CD14-positive monocyte (primary cell): ENCODE data around the gene XPR1. TPM values are rescaled to one million over a fixed set of nuclear protein-coding genes. Genes with fewer than 3 reads are reported as not detected.
"Not testable (repeated sequence)": the region's sequence is repeated elsewhere in the genome, so short reads cannot be mapped to it uniquely, and the experiment has no call there.

Experiments used
- DNase-seq, 3 donors: peaks; one replicate each; pipeline ENCODE4 v3.0.0-alpha.2; 2011 to 2022
- H2AFZ ChIP-seq: 2 replicates; pipeline ENCODE4 v1.6.0; 2012; ENCODE audit warnings: mild to moderate bottlenecking, low read depth, low read length, inconsistent platforms; ENCODE audit not compliant: insufficient read depth, poor library complexity, severe bottlenecking
- H3K27ac ChIP-seq, 2 donors: 1 replicate in 1 of 2; 2 replicates in 1 of 2; pipeline ENCODE4 v1.5.1; 2012 to 2013; ENCODE audit warnings: low read length in 2 of 2, control low read depth in 1 of 2, inconsistent platforms in 1 of 2, low read depth in 1 of 2, mild to moderate bottlenecking in 1 of 2
- H3K27me3 ChIP-seq, 2 donors: one replicate each; pipeline versions ENCODE4 v1.6.0 to v1.6.1; 2011 to 2013; ENCODE audit warnings: low read length in 2 of 2; ENCODE audit not compliant: control insufficient read depth in 2 of 2, insufficient read depth in 2 of 2
- H3K36me3 ChIP-seq, 2 donors: replicated peaks in 1 of 2; 1 replicate in 1 of 2; 2 replicates in 1 of 2; pipeline versions ENCODE4 v1.5.1 to v1.6.1; 2012 to 2013; ENCODE audit warnings: low read length in 2 of 2, control low read depth in 1 of 2, inconsistent platforms in 1 of 2, mild to moderate bottlenecking in 1 of 2; ENCODE audit not compliant: insufficient read depth in 2 of 2, control insufficient read depth in 1 of 2
- H3K4me1 ChIP-seq, 2 donors: 1 replicate in 1 of 2; 2 replicates in 1 of 2; pipeline versions ENCODE4 v1.5.1 to v1.6.1; 2012 to 2013; ENCODE audit warnings: low read length in 2 of 2, control low read depth in 1 of 2, inconsistent platforms in 1 of 2, mild to moderate bottlenecking in 1 of 2, moderate library complexity in 1 of 2; ENCODE audit not compliant: insufficient read depth in 2 of 2, control insufficient read depth in 1 of 2
- H3K4me2 ChIP-seq: replicated peaks from 2 replicates; pipeline ENCODE3; 2012; ENCODE audit warnings: low read length, moderate library complexity, mild to moderate bottlenecking; ENCODE audit not compliant: poor library complexity, severe bottlenecking; ENCODE audit errors: extremely low read depth
- H3K4me3 ChIP-seq, 3 experiments: fragments of 200-600 bp in 1 of 3; sonication (generic) in 1 of 3; replicated peaks in 1 of 3; 1 replicate in 2 of 3; 2 replicates in 1 of 3; pipeline ENCODE4 v1.5.1; 2011 to 2013; ENCODE audit warnings: low read length in 3 of 3, mild to moderate bottlenecking in 3 of 3, control low read depth in 2 of 3, low read depth in 2 of 3, inconsistent platforms in 1 of 3, moderate library complexity in 1 of 3
- H3K79me2 ChIP-seq: 2 replicates; pipeline ENCODE4 v1.6.0; 2012; ENCODE audit warnings: mild to moderate bottlenecking, control low read depth, inconsistent platforms, low read length, moderate library complexity; ENCODE audit not compliant: insufficient read depth
- H3K9ac ChIP-seq: 2 replicates; pipeline ENCODE4 v1.6.0; 2017; ENCODE audit warnings: low read length, mild to moderate bottlenecking; ENCODE audit not compliant: insufficient read depth, poor library complexity, severe bottlenecking
- H3K9me3 ChIP-seq, 2 donors: replicated peaks in 1 of 2; 1 replicate in 1 of 2; 2 replicates in 1 of 2; pipeline versions ENCODE4 v1.5.1 to v1.6.1; 2012 to 2013; ENCODE audit warnings: low read length in 2 of 2, control low read depth in 1 of 2; ENCODE audit not compliant: control insufficient read depth in 1 of 2, insufficient read depth in 1 of 2
- H4K20me1 ChIP-seq: 2 replicates; pipeline ENCODE4 v1.6.0; 2012; ENCODE audit warnings: mild to moderate bottlenecking, low read length, control low read depth, moderate library complexity; ENCODE audit not compliant: insufficient read depth
- H3K27ac Mint-ChIP-seq, 7 donors: one replicate each; pipeline ENCODE4 v1.8.0; 2020; ENCODE audit warnings: mild to moderate bottlenecking in 7 of 7, mixed read lengths in 7 of 7, moderate library complexity in 6 of 7, inconsistent platforms in 2 of 7
- H3K27me3 Mint-ChIP-seq, 3 donors: one replicate each; pipeline ENCODE4 v1.8.0; 2021 to 2022; ENCODE audit warnings: low read depth in 3 of 3, mild to moderate bottlenecking in 3 of 3, mixed read lengths in 3 of 3, moderate library complexity in 3 of 3, inconsistent platforms in 1 of 3
- H3K36me3 Mint-ChIP-seq, 2 donors: one replicate each; pipeline ENCODE4 v1.8.0; 2020; ENCODE audit warnings: mixed read lengths in 2 of 2, inconsistent platforms in 1 of 2, mild to moderate bottlenecking in 1 of 2
- H3K4me1 Mint-ChIP-seq: one replicate; pipeline ENCODE4 v1.8.0; 2020; ENCODE audit warnings: mild to moderate bottlenecking, mixed read lengths
- H3K4me3 Mint-ChIP-seq, 2 donors: one replicate each; pipeline ENCODE4 v1.8.0; 2020; ENCODE audit warnings: mild to moderate bottlenecking in 2 of 2, mixed read lengths in 2 of 2, moderate library complexity in 1 of 2
- H3K9me3 Mint-ChIP-seq, 7 donors: one replicate each; pipeline ENCODE4 v1.8.0; 2020 to 2022; ENCODE audit warnings: mixed read lengths in 7 of 7, mild to moderate bottlenecking in 6 of 7, moderate library complexity in 6 of 7, inconsistent platforms in 2 of 7
- WGBS: methylation state at CpG from one replicate; pipeline ENCODE4 v1.1.5; 2013; ENCODE audit warnings: missing lambda C conversion rate; ENCODE audit not compliant: insufficient coverage; 5-methylcytosine and 5-hydroxymethylcytosine counted together
- intact Hi-C, 2 donors: fragments of 100-400 bp; cut with micrococcal nuclease; formaldehyde crosslinking; loops; one replicate each; pipeline versions ENCODE4 v1.15.0 to v1.15.1; 2023
- polyA plus RNA-seq, 3 donors: library from polyadenylated mRNA; depleted of rRNA in 1 of 3; unstranded in 2 of 3; stranded (reverse) in 1 of 3; fragments of 300-500 nt in 2 of 3; fragments of >200 nt in 1 of 3; fragmentation: Illumina TruSeq in 2 of 3; gene quantifications; 1 replicate in 2 of 3; 2 replicates in 1 of 3; pipeline ENCODE4 v1.2.3, GENCODE V29; 2012 to 2021
- TF ChIP-seq, protein P1 (sequence below): fragments of 200-600 bp; IDR thresholded peaks from one replicate; pipeline ENCODE4 v1.8.0; 2022; ENCODE audit warnings: antibody characterized with exemption, mild to moderate bottlenecking

The XPR1 gene
- polyA plus RNA-seq, 3 donors = 4.7 to 12.5 (median 8.7) TPM

DNA sequence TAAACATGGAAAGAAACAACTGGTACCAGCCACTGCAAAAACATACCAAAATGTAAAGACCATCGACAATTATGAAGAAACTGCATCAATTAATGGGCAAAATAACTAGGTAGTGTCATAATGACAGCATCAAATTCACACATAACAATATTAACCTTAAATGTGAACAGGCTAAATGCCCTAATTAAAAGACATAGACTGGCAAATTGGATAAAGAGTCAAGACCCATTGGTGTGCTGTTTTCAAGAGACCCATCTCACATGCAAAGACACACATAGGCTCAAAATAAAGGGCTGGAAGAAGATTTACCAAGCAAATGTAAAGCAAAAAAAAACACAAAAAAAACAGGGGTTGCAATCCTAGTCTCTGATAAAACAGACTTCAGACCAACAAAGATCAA lies 201.4 kb downstream of the XPR1 start:
- Mint-ChIP-seq H3K9me3 (peaks cover 8 to 25% (median 17%) of the 10 kb centered on the region in 7 donors), H3K36me3 (peaks cover 56 to 59% of the 10 kb centered on the region in 2 donors)
- H3K9ac ChIP-seq, H3K27me3 ChIP-seq, H3K27ac Mint-ChIP-seq, H3K79me2 ChIP-seq, H3K4me1 ChIP-seq, intact Hi-C loops, H3K27ac ChIP-seq, H3K4me3 ChIP-seq, H3K4me1 Mint-ChIP-seq, H4K20me1 ChIP-seq, H3K4me2 ChIP-seq, H3K9me3 ChIP-seq, DNase-seq, H3K27me3 Mint-ChIP-seq, H3K4me3 Mint-ChIP-seq, H2AFZ ChIP-seq: not testable (repeated sequence)
- WGBS = no CpG with 5 or more reads among the region's 1 CpG
- peaks cover 0 to 28% of the 10 kb centered on the region in 2 donors for H3K36me3 ChIP-seq

DNA sequence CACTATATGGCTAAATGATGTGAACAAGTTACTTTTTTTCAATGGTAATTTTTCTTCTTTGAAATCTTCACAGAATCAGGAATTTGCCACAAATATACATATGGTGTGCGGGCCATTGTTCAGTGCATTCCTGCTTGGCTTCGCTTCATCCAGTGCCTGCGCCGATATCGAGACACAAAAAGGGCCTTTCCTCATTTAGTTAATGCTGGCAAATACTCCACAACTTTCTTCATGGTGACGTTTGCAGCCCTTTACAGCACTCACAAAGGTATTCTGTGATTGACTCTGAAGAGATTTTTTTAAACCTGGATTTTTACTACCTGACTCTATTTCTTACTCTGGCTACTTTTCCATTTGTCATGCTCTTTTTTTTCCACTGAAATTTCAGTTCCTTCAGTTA lies 204.6 kb downstream of the XPR1 start:
- Histone ChIP-seq H4K20me1 (no peaks in the 10 kb centered on the region), H3K79me2 (no peaks in the 10 kb centered on the region), H3K9ac (no peak overlapping the region), H3K9me3 (peaks cover 0 to 7% of the 10 kb centered on the region in 2 donors), H3K27ac (no peak overlapping the region), H2AFZ (no peak overlapping the region), H3K4me1 (no peaks in the 10 kb centered on the region), H3K27me3 (no peaks in the 10 kb centered on the region), H3K4me2 (no peak overlapping the region), H3K36me3 (peaks cover 0 to 28% of the 10 kb centered on the region in 2 donors), H3K4me3 (no peak overlapping the region)
- Mint-ChIP-seq H3K4me3 (no peak overlapping the region), H3K27me3 (no peaks in the 10 kb centered on the region), H3K4me1 (no peaks in the 10 kb centered on the region), H3K36me3 (peaks cover 52 to 53% of the 10 kb centered on the region in 2 donors), H3K27ac (no peak overlapping the region), H3K9me3 (peaks cover 9 to 27% (median 20%) of the 10 kb centered on the region in 7 donors)
- intact Hi-C loops = no loop called here
- no CpG with 5 or more reads among the region's 6 CpGs for WGBS
- DNase-seq = no peak
- TF ChIP-seq, protein P1, sequence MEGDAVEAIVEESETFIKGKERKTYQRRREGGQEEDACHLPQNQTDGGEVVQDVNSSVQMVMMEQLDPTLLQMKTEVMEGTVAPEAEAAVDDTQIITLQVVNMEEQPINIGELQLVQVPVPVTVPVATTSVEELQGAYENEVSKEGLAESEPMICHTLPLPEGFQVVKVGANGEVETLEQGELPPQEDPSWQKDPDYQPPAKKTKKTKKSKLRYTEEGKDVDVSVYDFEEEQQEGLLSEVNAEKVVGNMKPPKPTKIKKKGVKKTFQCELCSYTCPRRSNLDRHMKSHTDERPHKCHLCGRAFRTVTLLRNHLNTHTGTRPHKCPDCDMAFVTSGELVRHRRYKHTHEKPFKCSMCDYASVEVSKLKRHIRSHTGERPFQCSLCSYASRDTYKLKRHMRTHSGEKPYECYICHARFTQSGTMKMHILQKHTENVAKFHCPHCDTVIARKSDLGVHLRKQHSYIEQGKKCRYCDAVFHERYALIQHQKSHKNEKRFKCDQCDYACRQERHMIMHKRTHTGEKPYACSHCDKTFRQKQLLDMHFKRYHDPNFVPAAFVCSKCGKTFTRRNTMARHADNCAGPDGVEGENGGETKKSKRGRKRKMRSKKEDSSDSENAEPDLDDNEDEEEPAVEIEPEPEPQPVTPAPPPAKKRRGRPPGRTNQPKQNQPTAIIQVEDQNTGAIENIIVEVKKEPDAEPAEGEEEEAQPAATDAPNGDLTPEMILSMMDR = no peak
